Amygdala (tissue), 56 donors: ENCODE measurements around the gene EML1.

Source experiments
- DNase-seq, 56 donors: peaks; one replicate each; lab custom pipeline; 2025; lab: John Stamatoyannopoulos, UW

Gene EML1

DNA sequence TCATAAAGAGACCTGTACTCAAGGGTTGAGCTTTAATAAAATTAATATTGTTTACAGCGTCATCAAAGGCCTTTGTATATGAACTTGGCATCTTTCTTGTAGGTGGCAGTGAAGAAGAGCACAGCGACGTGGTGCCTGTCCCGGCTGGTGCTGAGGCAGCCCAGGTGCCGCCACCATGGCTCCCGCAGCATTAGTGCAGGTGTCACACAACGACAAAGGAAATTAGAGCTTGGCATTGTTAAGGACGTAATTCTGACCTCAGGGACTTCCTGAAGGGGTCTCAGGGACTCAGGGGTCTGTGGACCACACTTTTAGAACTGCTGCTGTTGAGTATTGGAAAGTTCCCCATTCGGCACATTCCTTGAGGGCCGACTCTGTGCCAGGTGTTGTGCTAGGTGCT, 24.1 kb downstream of the EML1 start:
- no peak for DNase-seq

DNA sequence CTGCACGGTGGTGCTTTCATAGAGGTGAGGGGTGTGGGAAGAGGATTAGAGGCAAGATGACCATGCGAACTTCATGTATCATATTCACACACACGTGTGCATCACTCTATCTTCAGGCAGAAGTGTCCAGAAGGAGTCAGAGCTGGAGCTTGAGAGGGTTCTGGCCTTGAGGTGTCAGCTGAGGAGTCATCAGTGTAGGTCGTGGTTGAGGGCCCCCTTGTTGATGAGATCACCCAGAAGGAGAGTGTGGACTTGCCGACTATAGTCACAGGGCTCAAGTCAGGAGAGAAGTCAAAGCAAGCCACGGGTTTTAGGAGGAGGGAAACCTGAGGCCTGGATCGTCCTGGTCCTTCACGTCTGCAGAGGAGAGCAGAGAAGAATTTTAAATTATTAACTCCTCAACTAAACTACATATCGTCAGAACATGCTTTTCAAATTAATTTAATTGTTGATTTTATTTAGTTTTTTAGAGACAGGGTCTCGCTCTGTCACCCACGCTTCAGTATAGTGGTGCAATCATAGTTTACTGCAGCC, 25.4 kb downstream of the EML1 start:
- no peak for DNase-seq

DNA sequence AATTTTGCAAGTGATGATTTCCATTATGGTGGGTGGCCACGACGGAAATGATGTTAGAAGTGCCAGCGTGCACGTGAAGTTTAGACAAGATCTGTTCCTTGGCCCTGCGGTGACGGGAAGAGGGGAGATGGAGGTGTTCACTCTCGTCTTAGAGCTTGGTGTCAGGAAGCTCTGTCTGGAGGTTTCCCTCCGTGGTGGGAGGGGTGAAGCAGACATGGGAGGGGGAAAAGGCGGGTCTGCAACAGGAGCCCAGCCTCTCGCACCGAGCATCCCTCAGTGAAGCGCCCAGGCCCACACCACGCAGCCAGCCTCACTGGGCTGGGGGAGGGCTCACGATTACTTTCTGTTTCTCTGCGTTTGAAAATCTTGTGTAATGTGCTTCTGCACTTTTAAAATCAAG, 26.3 kb downstream of the EML1 start:
- DNase-seq, result no peak

DNA sequence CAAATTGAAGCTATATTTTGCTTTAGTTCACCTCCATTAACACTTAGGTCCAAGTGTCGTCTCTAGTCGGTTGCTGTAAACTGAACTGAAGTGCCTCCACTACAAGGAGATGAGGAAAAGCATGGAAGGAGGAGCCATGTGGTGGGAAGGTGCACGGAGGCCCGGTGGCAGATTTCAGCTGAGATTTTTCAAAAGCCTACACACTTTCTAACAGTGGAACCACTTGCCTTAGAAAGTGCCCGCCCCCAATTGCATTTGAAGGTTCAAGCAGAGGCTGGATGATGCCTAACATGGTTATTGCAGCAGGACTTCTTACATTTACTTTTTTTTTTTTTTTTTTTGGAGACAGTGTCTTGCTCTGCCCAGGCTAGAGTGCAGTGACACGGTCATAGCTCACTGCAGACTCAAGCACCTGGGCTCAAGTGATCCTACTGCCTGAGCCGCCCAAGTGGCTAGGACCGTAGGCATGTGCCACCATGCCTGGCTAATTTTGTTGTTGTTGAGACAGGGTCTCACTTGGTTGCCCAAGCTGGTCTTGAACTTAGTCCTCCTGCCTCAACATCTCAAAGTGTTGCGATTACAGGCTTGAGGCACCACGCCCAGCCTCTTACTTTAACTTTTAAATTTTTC, 27.6 kb downstream of the EML1 start:
- DNase-seq, result no peak

DNA sequence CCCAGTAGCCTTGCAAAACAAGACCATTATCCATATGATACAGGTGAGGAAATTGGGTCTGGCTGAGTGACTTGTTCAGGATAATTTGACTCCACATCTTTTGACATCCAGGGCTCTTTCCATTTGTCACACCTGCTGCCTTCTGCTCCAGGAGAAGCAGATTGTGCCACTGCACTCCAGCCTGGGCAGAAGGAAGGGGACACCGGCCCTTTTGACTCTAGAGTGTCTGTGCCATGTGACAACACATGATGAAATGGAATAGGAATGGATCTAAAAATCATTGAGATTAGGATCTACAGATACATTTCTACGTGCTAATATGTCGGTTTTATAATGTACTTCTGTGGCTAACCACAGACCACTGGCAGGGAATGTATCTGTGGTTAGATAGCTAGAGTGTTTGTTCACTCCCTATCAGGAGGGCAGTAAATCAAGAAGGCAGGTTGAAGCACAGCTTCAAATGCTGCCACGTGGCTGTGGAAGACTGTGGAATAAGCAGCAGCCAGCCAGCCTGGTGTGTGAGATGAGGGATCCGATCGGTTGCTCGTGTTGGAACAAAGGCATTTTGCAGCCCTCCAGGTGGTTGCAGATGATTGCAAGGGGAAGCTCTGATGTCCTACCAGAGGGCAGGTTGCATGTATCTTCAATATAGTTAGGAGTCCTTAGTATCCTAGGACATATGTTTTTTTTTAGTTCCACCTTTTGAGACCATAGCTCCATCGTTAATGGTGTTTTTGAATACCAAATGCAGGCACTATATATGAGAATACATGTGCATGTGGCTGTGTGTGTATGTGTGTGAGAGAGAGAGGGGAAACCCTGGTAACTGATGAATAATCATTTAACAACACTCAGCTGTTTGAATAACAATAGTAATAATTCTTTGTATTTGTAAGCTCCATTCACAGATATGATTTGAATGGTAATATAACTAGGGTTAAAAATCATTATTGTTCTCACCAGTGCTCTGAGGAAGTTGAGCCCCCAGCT, 28.6 kb downstream of the EML1 start:
- DNase-seq, result no peak

DNA sequence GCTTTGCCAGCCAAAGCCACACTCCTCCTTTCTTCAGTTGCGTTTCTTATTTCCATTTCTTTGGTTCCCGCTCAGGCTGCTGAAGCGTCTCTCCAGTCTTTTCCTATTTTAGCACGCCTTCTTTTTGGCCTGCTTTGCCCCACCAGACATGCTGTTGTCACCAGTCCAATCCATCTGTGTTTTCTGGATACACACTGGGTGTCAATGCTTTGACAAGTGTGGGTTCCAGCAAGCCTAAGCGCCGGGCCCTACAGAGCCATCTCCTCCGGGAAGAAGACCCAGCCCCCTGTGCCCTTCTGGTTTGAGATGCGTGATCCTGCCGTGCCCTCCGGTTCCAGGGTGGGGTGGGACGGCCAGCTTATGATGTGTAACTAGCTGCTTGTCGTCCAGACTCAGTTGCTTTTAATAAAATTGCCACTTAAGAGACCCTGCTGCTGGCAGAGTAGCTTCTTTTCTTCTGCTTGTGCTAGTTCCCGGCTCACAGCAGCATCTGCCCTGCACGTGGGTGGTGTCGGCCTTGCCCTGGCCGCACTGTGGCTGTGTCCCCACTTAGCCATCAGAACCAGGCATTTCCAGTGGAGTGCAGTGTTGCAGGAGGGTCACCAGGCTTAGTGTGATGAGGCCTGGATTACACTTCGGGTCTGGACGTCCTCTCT, 29.7 kb downstream of the EML1 start:
- peak in 6 of 56 donors; percentile 19 to 46 (median 26) for DNase-seq

DNA sequence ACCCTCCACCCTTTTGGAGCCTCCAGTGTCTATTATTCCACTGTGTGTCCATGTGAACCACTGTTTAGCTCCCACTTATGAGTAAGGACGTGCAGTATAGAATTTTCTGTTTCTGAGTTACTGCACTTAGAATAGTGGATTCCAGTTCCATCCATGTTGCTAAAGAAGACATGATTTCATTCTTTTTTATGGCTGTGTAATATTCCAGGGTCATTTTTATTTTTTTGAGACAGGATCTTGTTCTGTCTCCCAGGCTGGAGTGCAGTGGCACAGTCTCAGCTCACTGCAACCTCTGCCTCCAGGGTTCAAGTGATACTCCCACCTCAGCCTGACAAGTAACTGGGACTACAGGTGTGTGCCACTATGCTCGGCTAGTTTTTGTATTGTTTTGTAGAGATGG, 31.6 kb downstream of the EML1 start:
- DNase-seq, result no peak

DNA sequence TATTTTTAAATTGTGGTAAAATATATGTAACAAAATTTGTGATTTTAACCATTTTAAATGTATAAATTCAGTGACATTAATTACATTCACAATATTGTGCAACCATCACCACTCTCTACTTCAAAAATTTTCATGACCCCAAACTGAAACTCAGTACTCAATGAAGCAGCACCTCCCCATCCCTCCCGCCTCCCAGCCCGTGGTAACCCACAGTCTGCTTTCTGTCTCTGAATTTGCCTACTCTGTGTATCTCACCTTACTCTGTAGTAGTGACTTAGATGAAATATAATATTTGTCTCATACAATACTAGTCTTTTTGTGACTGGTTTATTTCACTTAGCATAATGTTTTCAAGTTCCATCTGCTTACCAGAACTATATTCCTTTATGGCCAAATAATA, 36.2 kb downstream of the EML1 start:
- DNase-seq, result no peak

DNA sequence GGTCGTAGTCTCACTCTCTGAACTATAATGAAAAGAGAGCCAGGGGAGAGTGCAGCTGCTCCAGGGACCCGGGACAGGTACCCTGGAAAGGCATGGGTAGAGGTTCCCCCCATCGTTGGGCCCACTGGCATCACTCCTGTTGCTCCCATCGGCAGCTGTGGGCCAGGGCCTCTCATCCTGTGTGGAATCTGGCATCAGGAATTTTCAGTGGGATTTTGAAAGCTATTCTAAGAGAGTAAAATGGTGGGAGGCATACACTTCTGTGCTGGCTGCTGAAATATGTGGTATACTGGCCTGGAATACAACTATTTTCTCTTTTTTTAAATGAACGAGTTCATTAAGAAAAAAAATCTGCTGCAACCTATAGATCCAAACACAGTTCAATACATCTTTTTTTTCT, 38.1 kb downstream of the EML1 start:
- DNase-seq, result no peak

- no peak for DNase-seq
Measured at GRCh38 chr14:99831903-99832685, 38.9 kb downstream of the EML1 start.

DNA sequence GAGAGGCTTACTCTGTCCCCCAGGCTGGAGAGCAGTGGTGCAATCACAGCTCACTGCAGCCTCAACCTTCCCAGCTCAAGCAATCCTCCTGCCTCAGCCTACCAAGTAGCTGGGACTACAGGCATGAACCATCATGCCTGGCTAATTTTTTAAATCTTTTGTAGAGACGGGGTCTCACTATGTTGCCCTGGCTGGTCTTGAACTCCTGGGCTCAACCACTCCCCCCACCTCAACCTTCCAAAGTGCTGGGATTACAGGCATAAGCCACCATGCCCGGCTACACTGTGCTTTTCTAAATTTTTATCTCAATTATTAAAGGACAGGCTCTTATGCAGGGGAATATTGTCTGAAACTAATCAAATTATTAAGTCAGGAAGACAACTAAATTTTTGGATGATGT, 44.6 kb downstream of the EML1 start:
- no peak for DNase-seq

DNA sequence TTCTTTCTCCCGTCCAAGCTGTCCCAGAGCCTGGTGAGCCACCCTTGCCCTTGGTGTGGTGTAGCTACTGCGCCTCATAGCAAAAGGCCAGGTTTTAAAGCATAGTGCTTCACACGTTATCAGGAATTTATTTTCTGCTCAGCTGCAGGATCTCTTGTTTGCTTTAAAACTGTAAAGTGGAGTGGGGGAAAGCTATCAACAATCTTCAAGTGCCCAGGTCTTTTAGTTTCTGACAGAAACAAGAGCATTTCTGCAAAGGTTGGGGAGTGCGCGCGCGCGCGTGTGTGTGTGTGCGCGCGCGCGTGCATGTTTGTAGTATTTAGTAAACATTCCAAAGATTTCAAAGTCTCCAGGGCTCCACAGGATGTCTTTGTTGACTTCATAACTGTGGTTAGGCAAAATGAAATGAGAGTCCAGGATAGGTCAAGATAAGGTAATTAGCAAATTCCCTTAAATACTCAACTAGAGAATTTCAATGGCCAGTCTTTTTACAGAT, 45.5 kb downstream of the EML1 start:
- DNase-seq, result no peak

- no peak for DNase-seq
Measured at GRCh38 chr14:99839696-99840095, 46.5 kb downstream of the EML1 start.

GRCh38 chr14:99840265-99840664, 47.1 kb downstream of the EML1 start:
- no peak for DNase-seq

GRCh38 chr14:99840774-99841305, 47.6 kb downstream of the EML1 start:
- no peak for DNase-seq

- no peak for DNase-seq
Measured at GRCh38 chr14:99841436-99842071, 48.3 kb downstream of the EML1 start.

GRCh38 chr14:99842141-99842540, 48.9 kb downstream of the EML1 start:
- DNase-seq, result no peak

- DNase-seq, result no peak
Measured at GRCh38 chr14:99846808-99847207, 53.6 kb downstream of the EML1 start.

DNA sequence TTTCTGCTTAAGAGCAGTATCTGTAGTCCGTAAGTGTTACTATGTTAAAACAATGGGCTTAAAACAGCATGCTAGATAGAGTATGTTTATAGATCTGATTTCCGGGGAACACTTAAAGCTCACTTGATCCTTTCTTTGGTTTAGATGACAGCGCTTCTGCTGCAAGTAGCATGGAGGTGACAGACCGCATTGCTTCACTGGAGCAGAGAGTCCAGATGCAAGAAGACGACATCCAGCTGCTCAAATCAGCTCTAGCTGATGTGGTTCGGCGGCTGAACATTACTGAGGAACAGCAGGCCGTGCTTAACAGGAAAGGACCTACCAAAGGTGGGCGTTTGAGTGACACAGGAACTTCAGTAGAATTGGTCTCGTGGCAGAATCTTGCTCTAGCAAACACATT, 57.5 kb downstream of the EML1 start:
- no peak for DNase-seq
